HepG2 (cell line): ENCODE results near the gene CYP21A2. TPM values are rescaled to one million over a fixed set of nuclear protein-coding genes. Genes with fewer than 3 reads are reported as not detected.

Experiments
- ELF1 ChIP-seq: sonication (generic); formaldehyde crosslinking; IDR thresholded peaks from 2 replicates; pipeline ENCODE4 v1.4.0; 2020; ENCODE audit warnings: missing genetic modification reagents
- EP300 ChIP-seq, 3 experiments: sonication (generic) in 1 of 3; formaldehyde crosslinking in 1 of 3; IDR thresholded peaks; 2 replicates each; pipeline versions ENCODE4 v1.5.1 to v1.6.1; 2011 to 2020; ENCODE audit warnings: low read depth in 2 of 3, low read length in 2 of 3, borderline replicate concordance in 1 of 3, improper control_type of control experiment in 1 of 3, mild to moderate bottlenecking in 1 of 3, missing genetic modification reagents in 1 of 3, moderate library complexity in 1 of 3
- HOXA7 ChIP-seq: sonication (generic); formaldehyde crosslinking; IDR thresholded peaks from 2 replicates; pipeline ENCODE4 v1.8.1; 2022; ENCODE audit warnings: mild to moderate bottlenecking, missing genetic modification reagents, moderate library complexity
- IRF2 ChIP-seq: IDR thresholded peaks from 2 replicates; pipeline ENCODE4 v1.6.1; 2018; ENCODE audit warnings: missing genetic modification reagents, missing compliant biosample characterization
- MEIS1 ChIP-seq: sonication (generic); formaldehyde crosslinking; IDR thresholded peaks from 2 replicates; pipeline ENCODE4 v1.9.0; 2021; ENCODE audit warnings: mild to moderate bottlenecking, missing genetic modification reagents, moderate library complexity, borderline replicate concordance
- PHF21A ChIP-seq: sonication (generic); formaldehyde crosslinking; IDR thresholded peaks from 2 replicates; pipeline ENCODE4 v1.5.0; 2020; ENCODE audit warnings: mild to moderate bottlenecking, missing genetic modification reagents
- PRPF4 ChIP-seq: fragments of 200-400 bp; formaldehyde crosslinking; IDR thresholded peaks from 2 replicates; pipeline ENCODE4 v1.6.1; 2016; ENCODE audit warnings: low read length, low read depth; ENCODE audit not compliant: poor library complexity, severe bottlenecking
- WIZ ChIP-seq: sonication (generic); formaldehyde crosslinking; IDR thresholded peaks from 2 replicates; pipeline ENCODE4 v1.5.1; 2020; ENCODE audit warnings: mild to moderate bottlenecking, missing genetic modification reagents
- ZFP36L1 ChIP-seq: sonication (generic); formaldehyde crosslinking; IDR thresholded peaks from 2 replicates; pipeline ENCODE4 v1.8.0; 2022; ENCODE audit warnings: mild to moderate bottlenecking, missing genetic modification reagents, moderate library complexity
- ZHX2 ChIP-seq, 2 experiments: sonication (generic) in 1 of 2; formaldehyde crosslinking in 1 of 2; IDR thresholded peaks; 2 replicates each; pipeline versions ENCODE4 v1.6.1 to v1.9.0; 2014 to 2022; ENCODE audit warnings: antibody characterized with exemption in 1 of 2, borderline replicate concordance in 1 of 2, inconsistent platforms in 1 of 2, low read depth in 1 of 2, missing genetic modification reagents in 1 of 2
- ZNF713 ChIP-seq: sonication (generic); formaldehyde crosslinking; IDR thresholded peaks from 2 replicates; pipeline ENCODE4 v1.4.0; 2020; ENCODE audit warnings: mild to moderate bottlenecking, missing genetic modification reagents
- ZNF775 ChIP-seq: sonication (generic); formaldehyde crosslinking; IDR thresholded peaks from 2 replicates; pipeline ENCODE4 v1.4.0; 2020; ENCODE audit warnings: missing genetic modification reagents, mild to moderate bottlenecking, moderate library complexity, borderline replicate concordance
- ZUFSP ChIP-seq: sonication (generic); formaldehyde crosslinking; IDR thresholded peaks from 2 replicates; pipeline ENCODE4 v1.9.0; 2021; ENCODE audit warnings: missing genetic modification reagents, mild to moderate bottlenecking, borderline replicate concordance
- polyA plus RNA-seq, 8 experiments: library from polyadenylated mRNA; depleted of rRNA in 3 of 8; stranded (reverse) in 7 of 8; unstranded in 1 of 8; fragments of >200 nt; fragmentation: Illumina TruSeq in 4 of 8; extraction: Trizol in 4 of 8; gene quantifications; 2 replicates each; pipeline versions ENCODE4 v1.2.1 to v1.2.3, GENCODE V29; 2011 to 2016; ENCODE audit warnings: low read depth in 4 of 8, missing spikeins in 1 of 8, mixed read lengths in 1 of 8; ENCODE audit not compliant: insufficient read depth in 1 of 8
- total RNA-seq, 5 experiments: library from RNA; depleted of rRNA; stranded (reverse); fragments of >200 nt; fragmentation: Illumina TruSeq; extraction: Trizol; gene quantifications; 2 replicates each; pipeline ENCODE4 v1.2.3, GENCODE V29; 2016; ENCODE audit warnings: low read depth in 1 of 5
- TF ChIP-seq, protein P1 (sequence below): sonication (generic); formaldehyde crosslinking; IDR thresholded peaks from 2 replicates; pipeline ENCODE4 v1.5.0; 2020; ENCODE audit warnings: mild to moderate bottlenecking, missing genetic modification reagents, borderline replicate concordance
- TF ChIP-seq, protein P2 (sequence below): sonication (generic); formaldehyde crosslinking; IDR thresholded peaks from 2 replicates; pipeline ENCODE4 v1.5.1; 2020; ENCODE audit warnings: mild to moderate bottlenecking, missing genetic modification reagents, borderline replicate concordance

Gene CYP21A2
- total and polyA plus RNA-seq, 2 of the 13 experiments (the other 11 are each of a cell fraction or from before 2014, with no cell fraction given): 1.5 to 6.3 TPM

- TF ChIP-seq ZHX2 (IDR thresholded peaks at IDR 0.05; ENCODE audit: low read depth) (peak; percentile 68; the same call in 1 of the 2 replicates), ZHX2 (CRISPR knock-in tag; IDR thresholded peaks at IDR 0.05; ENCODE audit: borderline replicate concordance) (no peak), ZFP36L1 (CRISPR knock-in tag) (no peak), ZUFSP (CRISPR knock-in tag) (no peak), WIZ (CRISPR knock-in tag) (no peak), EP300 (IDR thresholded peaks at IDR 0.05; ENCODE audit: low read depth in 2 of 2, low read length in 2 of 2) (no peak), EP300 (CRISPR knock-in tag; IDR thresholded peaks at IDR 0.05; ENCODE audit: borderline replicate concordance) (no peak; the same call in 1 of the 2 replicates), IRF2 (CRISPR knock-in tag) (peak; percentile 84), MEIS1 (CRISPR knock-in tag) (0 out of 2 replicates have a peak, but pooled peaks have one; percentile 16), HOXA7 (CRISPR knock-in tag) (no peak), PRPF4 (no peak), ZNF775 (no peak), ZNF713 (no peak), PHF21A (CRISPR knock-in tag) (peak; percentile 56; the same call in 1 of the 2 replicates), ELF1 (peak; percentile 55; the same call in 1 of the 2 replicates)
- TF ChIP-seq, protein P1, sequence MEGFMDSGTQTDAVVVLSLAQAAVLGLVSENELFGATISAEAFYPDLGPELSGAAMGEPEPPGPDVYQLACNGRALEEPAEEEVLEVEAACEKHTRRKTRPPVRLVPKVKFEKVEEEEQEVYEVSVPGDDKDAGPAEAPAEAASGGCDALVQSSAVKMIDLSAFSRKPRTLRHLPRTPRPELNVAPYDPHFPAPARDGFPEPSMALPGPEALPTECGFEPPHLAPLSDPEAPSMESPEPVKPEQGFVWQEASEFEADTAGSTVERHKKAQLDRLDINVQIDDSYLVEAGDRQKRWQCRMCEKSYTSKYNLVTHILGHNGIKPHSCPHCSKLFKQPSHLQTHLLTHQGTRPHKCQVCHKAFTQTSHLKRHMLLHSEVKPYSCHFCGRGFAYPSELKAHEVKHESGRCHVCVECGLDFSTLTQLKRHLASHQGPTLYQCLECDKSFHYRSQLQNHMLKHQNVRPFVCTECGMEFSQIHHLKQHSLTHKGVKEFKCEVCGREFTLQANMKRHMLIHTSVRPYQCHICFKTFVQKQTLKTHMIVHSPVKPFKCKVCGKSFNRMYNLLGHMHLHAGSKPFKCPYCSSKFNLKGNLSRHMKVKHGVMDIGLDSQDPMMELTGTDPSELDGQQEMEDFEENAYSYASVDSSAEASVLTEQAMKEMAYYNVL: peak; percentile 83
- TF ChIP-seq, protein P2, sequence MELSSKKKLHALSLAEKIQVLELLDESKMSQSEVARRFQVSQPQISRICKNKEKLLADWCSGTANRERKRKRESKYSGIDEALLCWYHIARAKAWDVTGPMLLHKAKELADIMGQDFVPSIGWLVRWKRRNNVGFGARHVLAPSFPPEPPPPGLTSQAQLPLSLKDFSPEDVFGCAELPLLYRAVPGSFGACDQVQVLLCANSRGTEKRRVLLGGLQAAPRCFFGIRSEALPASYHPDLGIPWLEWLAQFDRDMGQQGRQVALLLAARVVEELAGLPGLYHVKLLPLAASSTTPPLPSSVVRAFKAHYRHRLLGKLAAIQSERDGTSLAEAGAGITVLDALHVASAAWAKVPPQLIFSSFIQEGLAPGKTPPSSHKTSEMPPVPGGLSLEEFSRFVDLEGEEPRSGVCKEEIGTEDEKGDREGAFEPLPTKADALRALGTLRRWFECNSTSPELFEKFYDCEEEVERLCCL (CRISPR knock-in tag): no peak
These were observed 49.6 kb downstream of the CYP21A2 start (continued) for GRCh38 chr6:32087574-32088486.
